ENCODE data around the gene CRABP1.

CRABP1 gene

GRCh38 chr15:78340231-78341056 lies at the start of gene CRABP1:
TSS of gene CRABP1 (plus strand) at chr15:78340353. CDS start at chr15:78340429, 76 bp downstream.
- DNase-seq = no peak

- no peak for DNase-seq
Measured at GRCh38 chr15:78291052-78291451, 49.1 kb upstream of the CRABP1 start.

GRCh38 chr15:78291698-78292097 lies 48.5 kb upstream of the CRABP1 start:
- no peak for DNase-seq

- no peak for DNase-seq
Measured at GRCh38 chr15:78292219-78292618, 47.9 kb upstream of the CRABP1 start.

- peak; percentile 84 to 86 for DNase-seq
Measured at GRCh38 chr15:78299101-78299930, 40.8 kb upstream of the CRABP1 start, which contains the start of gene SKIC8. TSS of gene SKIC8 (minus strand) at chr15:78299609. CDS start at chr15:78295686, 3,923 bp downstream.

GRCh38 chr15:78301326-78301725 lies 38.8 kb upstream of the CRABP1 start:
- DNase-seq = no peak

GRCh38 chr15:78301828-78302227 lies 38.3 kb upstream of the CRABP1 start:
- DNase-seq = no peak

- no peak for DNase-seq
Measured at GRCh38 chr15:78302579-78303312, 37.4 kb upstream of the CRABP1 start.

GRCh38 chr15:78304216-78305066 lies 35.7 kb upstream of the CRABP1 start:
- DNase-seq = no peak

GRCh38 chr15:78306176-78306774 lies 33.9 kb upstream of the CRABP1 start:
- no peak for DNase-seq

- no peak for DNase-seq
Measured at GRCh38 chr15:78307976-78308375, 32.2 kb upstream of the CRABP1 start.

GRCh38 chr15:78308422-78309032 lies 31.6 kb upstream of the CRABP1 start:
- DNase-seq = peak; percentile 34 to 57

GRCh38 chr15:78311292-78311691 lies 28.9 kb upstream of the CRABP1 start:
- no peak for DNase-seq

GRCh38 chr15:78312536-78312935 lies 27.6 kb upstream of the CRABP1 start:
- no peak for DNase-seq

- no peak for DNase-seq
Measured at GRCh38 chr15:78312957-78313356, 27.2 kb upstream of the CRABP1 start.

GRCh38 chr15:78313383-78313782 lies 26.8 kb upstream of the CRABP1 start:
- DNase-seq = no peak

- no peak for DNase-seq
Measured at GRCh38 chr15:78314181-78314581, 26.0 kb upstream of the CRABP1 start.

- DNase-seq = no peak
Measured at GRCh38 chr15:78315686-78316282, 24.4 kb upstream of the CRABP1 start.

- DNase-seq = peak; percentile 60 to 82
Measured at GRCh38 chr15:78316283-78317083, 23.7 kb upstream of the CRABP1 start.
